Kasumi-1 (cell line): ENCODE data around the gene PRKCE.
"Not testable (repeated sequence)": the region's sequence is repeated elsewhere in the genome, so short reads cannot be mapped to it uniquely, and the experiment has no call there.

ENCODE experiments used
- DNase-seq, 2 experiments: peaks; one replicate each; lab custom pipeline; 2025; lab: John Stamatoyannopoulos, UW

PRKCE gene

GRCh38 chr2:45837812-45838341 is 186.4 kb downstream of the PRKCE start:
- no peak for DNase-seq

- DNase-seq = no peak
These were observed 188.2 kb downstream of the PRKCE start for GRCh38 chr2:45839508-45840251.

GRCh38 chr2:45840481-45840880 is 189.0 kb downstream of the PRKCE start:
- DNase-seq = no peak

- no peak for DNase-seq
These were observed 190.4 kb downstream of the PRKCE start for GRCh38 chr2:45841752-45842407.

GRCh38 chr2:45843136-45843535 is 191.7 kb downstream of the PRKCE start:
- no peak for DNase-seq

- DNase-seq = no peak
These were observed 193.5 kb downstream of the PRKCE start for GRCh38 chr2:45844796-45845457.

GRCh38 chr2:45845566-45845965 is 194.1 kb downstream of the PRKCE start:
- no peak for DNase-seq

- no peak for DNase-seq
These were observed 198.2 kb downstream of the PRKCE start for GRCh38 chr2:45849491-45850283.

- DNase-seq = no peak
These were observed 199.1 kb downstream of the PRKCE start for GRCh38 chr2:45850558-45850957.

- no peak for DNase-seq
These were observed 199.6 kb downstream of the PRKCE start for GRCh38 chr2:45851111-45851510.

- DNase-seq = no peak
These were observed 200.3 kb downstream of the PRKCE start for GRCh38 chr2:45851576-45852304.

GRCh38 chr2:45852450-45853150 is 201.1 kb downstream of the PRKCE start:
- DNase-seq = no peak

- DNase-seq = no peak
These were observed 203.9 kb downstream of the PRKCE start for GRCh38 chr2:45855374-45855773.

- DNase-seq = no peak
These were observed 205.2 kb downstream of the PRKCE start for GRCh38 chr2:45856391-45857274.

GRCh38 chr2:45857275-45857609 is 205.8 kb downstream of the PRKCE start:
- no peak for DNase-seq

GRCh38 chr2:45857867-45858520 is 206.5 kb downstream of the PRKCE start:
- DNase-seq = no peak

- not testable (repeated sequence) for DNase-seq
These were observed 207.4 kb downstream of the PRKCE start for GRCh38 chr2:45858872-45859271.

- DNase-seq = no peak
These were observed 208.2 kb downstream of the PRKCE start for GRCh38 chr2:45859682-45860081.
